Activated CD4-positive, alpha-beta T cell treated with anti-CD3 and anti-CD28 coated beads, Interleukin-2, amount 10 ng/mL, durations not matched to agents 24 days and 14 days (primary cell): ENCODE results near the gene RFTN1. TPM values are rescaled to one million over a fixed set of nuclear protein-coding genes. Genes with fewer than 3 reads are reported as not detected.
"Not testable (repeated sequence)": the region's sequence is repeated elsewhere in the genome, so short reads cannot be mapped to it uniquely, and the experiment has no call there.

Experiments
- DNase-seq: peaks from one replicate; pipeline ENCODE4 v3.0.0; 2022
- H3K27ac Mint-ChIP-seq: one replicate; pipeline ENCODE4 v1.8.0; 2022; ENCODE audit warnings: mild to moderate bottlenecking, mixed read lengths
- H3K27me3 Mint-ChIP-seq: one replicate; pipeline ENCODE4 v1.8.0; 2022; ENCODE audit warnings: mixed read lengths
- H3K36me3 Mint-ChIP-seq: one replicate; pipeline ENCODE4 v1.8.0; 2022; ENCODE audit warnings: low read depth, mild to moderate bottlenecking, mixed read lengths
- H3K4me1 Mint-ChIP-seq: one replicate; pipeline ENCODE4 v1.8.0; 2021; ENCODE audit warnings: mixed read lengths
- H3K4me3 Mint-ChIP-seq: one replicate; pipeline ENCODE4 v1.8.0; 2022; ENCODE audit warnings: mild to moderate bottlenecking, moderate library complexity, mixed read lengths
- H3K9me3 Mint-ChIP-seq: one replicate; pipeline ENCODE4 v1.8.0; 2021; ENCODE audit warnings: mixed read lengths
- intact Hi-C: fragments of 100-400 bp; cut with micrococcal nuclease; formaldehyde crosslinking; loops from one replicate; pipeline ENCODE4 v1.15.1; 2023
- total RNA-seq: library from RNA; stranded (reverse); gene quantifications from 2 replicates; pipeline ENCODE4 v1.2.3, GENCODE V29; 2022

RFTN1 gene
- total RNA-seq, 1 donor from 2014 or later: 92.4 TPM

GRCh38 chr3:16498130-16498890 is 15.2 kb downstream of the RFTN1 start:
- H3K27ac Mint-ChIP-seq: peak overlapping the region; percentile 53
- H3K4me3 Mint-ChIP-seq: no peak overlapping the region
- DNase-seq: no peak

GRCh38 chr3:16496408-16497222 is 16.9 kb downstream of the RFTN1 start:
- Mint-ChIP-seq H3K9me3 (peaks cover 4% of the 10 kb centered on the region), H3K4me1 (peaks cover 57% of the 10 kb centered on the region), H3K27ac (peak overlapping the region; percentile 72), H3K27me3 (no peaks in the 10 kb centered on the region), H3K36me3 (peaks cover 59% of the 10 kb centered on the region), H3K4me3 (peak overlapping the region; percentile 39)
- DNase-seq: no peak
- intact Hi-C loops: loop anchor here (2.0 kb wide), 1 partner anchor 16 kb away; the partner anchor contains the start of gene RFTN1

More at GRCh38 chr3:16498130-16498890, 15.2 kb downstream of the RFTN1 start:
- intact Hi-C loops: no loop called here
- Mint-ChIP-seq H3K4me1 (peaks cover 62% of the 10 kb centered on the region), H3K9me3 (peaks cover 4% of the 10 kb centered on the region), H3K36me3 (peaks cover 59% of the 10 kb centered on the region), H3K27me3 (no peaks in the 10 kb centered on the region)

GRCh38 chr3:16496008-16496407 is 17.5 kb downstream of the RFTN1 start:
- Mint-ChIP-seq H3K4me3 (peak overlapping the region; percentile 39), H3K27me3 (no peaks in the 10 kb centered on the region)
- intact Hi-C loops: loop anchor here (2.0 kb wide), 1 partner anchor 17 kb away; the partner anchor contains the start of gene RFTN1

GRCh38 chr3:16494814-16495431 is 18.6 kb downstream of the RFTN1 start:
- peaks cover 1% of the 10 kb centered on the region for H3K9me3 Mint-ChIP-seq
- intact Hi-C loops: no loop called here
- no peak for DNase-seq
- H3K27me3 Mint-ChIP-seq: no peaks in the 10 kb centered on the region
- H3K36me3 Mint-ChIP-seq: peaks cover 61% of the 10 kb centered on the region
- H3K4me3 Mint-ChIP-seq: no peak overlapping the region
- H3K4me1 Mint-ChIP-seq: peaks cover 58% of the 10 kb centered on the region
- H3K27ac Mint-ChIP-seq: peak overlapping the region; percentile 18

More at GRCh38 chr3:16496008-16496407, 17.5 kb downstream of the RFTN1 start:
- Mint-ChIP-seq H3K4me1 (peaks cover 60% of the 10 kb centered on the region), H3K27ac (peak overlapping the region; percentile 72), H3K36me3 (peaks cover 63% of the 10 kb centered on the region), H3K9me3 (peaks cover 4% of the 10 kb centered on the region)
- peak; percentile 70 for DNase-seq

- intact Hi-C loops: no loop called here
- no peaks in the 10 kb centered on the region for H3K27me3 Mint-ChIP-seq
- H3K4me1 Mint-ChIP-seq: peaks cover 61% of the 10 kb centered on the region
- no peak for DNase-seq
- H3K9me3 Mint-ChIP-seq: no peaks in the 10 kb centered on the region
- no peak overlapping the region for H3K4me3 Mint-ChIP-seq
- no peak overlapping the region for H3K27ac Mint-ChIP-seq
- peaks cover 62% of the 10 kb centered on the region for H3K36me3 Mint-ChIP-seq
Measured at GRCh38 chr3:16494094-16494493, 19.4 kb downstream of the RFTN1 start.

GRCh38 chr3:16490062-16490619 is 23.4 kb downstream of the RFTN1 start:
- peak overlapping the region; percentile 45 for H3K27ac Mint-ChIP-seq
- no peak overlapping the region for H3K4me3 Mint-ChIP-seq
- H3K9me3 Mint-ChIP-seq: peaks cover 3% of the 10 kb centered on the region
- intact Hi-C loops: no loop called here
- no peak for DNase-seq
- peaks cover 47% of the 10 kb centered on the region for H3K4me1 Mint-ChIP-seq
- no peaks in the 10 kb centered on the region for H3K27me3 Mint-ChIP-seq
- peaks cover 69% of the 10 kb centered on the region for H3K36me3 Mint-ChIP-seq

GRCh38 chr3:16489326-16490061 is 24.0 kb downstream of the RFTN1 start:
- H3K9me3 Mint-ChIP-seq, H3K27me3 Mint-ChIP-seq, intact Hi-C loops, DNase-seq, H3K4me3 Mint-ChIP-seq: not testable (repeated sequence)
- peaks cover 73% of the 10 kb centered on the region for H3K36me3 Mint-ChIP-seq
- H3K27ac Mint-ChIP-seq: peak overlapping the region; percentile 69
- H3K4me1 Mint-ChIP-seq: peaks cover 45% of the 10 kb centered on the region

- intact Hi-C loops: no loop called here
- H3K4me1 Mint-ChIP-seq: peaks cover 48% of the 10 kb centered on the region
- no peaks in the 10 kb centered on the region for H3K27me3 Mint-ChIP-seq
- H3K36me3 Mint-ChIP-seq: peaks cover 74% of the 10 kb centered on the region
- H3K4me3 Mint-ChIP-seq: no peak overlapping the region
- H3K27ac Mint-ChIP-seq: peak overlapping the region; percentile 48
- no peak for DNase-seq
- peaks cover 3% of the 10 kb centered on the region for H3K9me3 Mint-ChIP-seq
Measured at GRCh38 chr3:16488637-16489036, 24.9 kb downstream of the RFTN1 start.

GRCh38 chr3:16487511-16488175 is 25.9 kb downstream of the RFTN1 start:
- peaks cover 58% of the 10 kb centered on the region for H3K4me1 Mint-ChIP-seq
- H3K27me3 Mint-ChIP-seq: no peaks in the 10 kb centered on the region
- intact Hi-C loops: no loop called here
- DNase-seq: no peak
- H3K9me3 Mint-ChIP-seq: peaks cover 3% of the 10 kb centered on the region
- H3K27ac Mint-ChIP-seq: no peak overlapping the region
- peaks cover 75% of the 10 kb centered on the region for H3K36me3 Mint-ChIP-seq
- H3K4me3 Mint-ChIP-seq: no peak overlapping the region

- DNase-seq: no peak
- intact Hi-C loops: no loop called here
- Mint-ChIP-seq H3K4me1 (peaks cover 65% of the 10 kb centered on the region), H3K27ac (no peak overlapping the region), H3K9me3 (peaks cover 3% of the 10 kb centered on the region), H3K27me3 (no peaks in the 10 kb centered on the region), H3K4me3 (no peak overlapping the region), H3K36me3 (peaks cover 71% of the 10 kb centered on the region)
Measured at GRCh38 chr3:16486951-16487480, 26.5 kb downstream of the RFTN1 start.

- intact Hi-C loops: no loop called here
- no peak for DNase-seq
- peak overlapping the region; percentile 77 for H3K27ac Mint-ChIP-seq
- no peaks in the 10 kb centered on the region for H3K27me3 Mint-ChIP-seq
- H3K36me3 Mint-ChIP-seq: peaks cover 69% of the 10 kb centered on the region
- peaks cover 3% of the 10 kb centered on the region for H3K9me3 Mint-ChIP-seq
- H3K4me1 Mint-ChIP-seq: peaks cover 71% of the 10 kb centered on the region
- no peak overlapping the region for H3K4me3 Mint-ChIP-seq
Measured at GRCh38 chr3:16486201-16486600, 27.3 kb downstream of the RFTN1 start.

GRCh38 chr3:16485395-16485992 is 28.0 kb downstream of the RFTN1 start:
- Mint-ChIP-seq H3K9me3 (peaks cover 3% of the 10 kb centered on the region), H3K27me3 (no peaks in the 10 kb centered on the region), H3K4me1 (peaks cover 72% of the 10 kb centered on the region), H3K36me3 (peaks cover 63% of the 10 kb centered on the region), H3K4me3 (no peak overlapping the region), H3K27ac (peak overlapping the region; percentile 77)
- no peak for DNase-seq
- intact Hi-C loops: no loop called here
